AG09319 (cell line): Measurements from ENCODE around the gene MCOLN3.

Experiments
- DNase-seq: peaks from one replicate; pipeline ENCODE4 v3.0.0-alpha.2; 2010; ENCODE audit warnings: low read depth; ENCODE audit errors: extremely low read depth
- TF ChIP-seq, protein P1 (sequence below): IDR thresholded peaks from 2 replicates; pipeline ENCODE4 v1.5.1; 2011; ENCODE audit warnings: low read depth, mild to moderate bottlenecking, inconsistent platforms, low read length, moderate library complexity

Gene MCOLN3

GRCh38 chr1:85062425-85063026 is 14.2 kb upstream of the MCOLN3 start:
- TF ChIP-seq, protein P1, sequence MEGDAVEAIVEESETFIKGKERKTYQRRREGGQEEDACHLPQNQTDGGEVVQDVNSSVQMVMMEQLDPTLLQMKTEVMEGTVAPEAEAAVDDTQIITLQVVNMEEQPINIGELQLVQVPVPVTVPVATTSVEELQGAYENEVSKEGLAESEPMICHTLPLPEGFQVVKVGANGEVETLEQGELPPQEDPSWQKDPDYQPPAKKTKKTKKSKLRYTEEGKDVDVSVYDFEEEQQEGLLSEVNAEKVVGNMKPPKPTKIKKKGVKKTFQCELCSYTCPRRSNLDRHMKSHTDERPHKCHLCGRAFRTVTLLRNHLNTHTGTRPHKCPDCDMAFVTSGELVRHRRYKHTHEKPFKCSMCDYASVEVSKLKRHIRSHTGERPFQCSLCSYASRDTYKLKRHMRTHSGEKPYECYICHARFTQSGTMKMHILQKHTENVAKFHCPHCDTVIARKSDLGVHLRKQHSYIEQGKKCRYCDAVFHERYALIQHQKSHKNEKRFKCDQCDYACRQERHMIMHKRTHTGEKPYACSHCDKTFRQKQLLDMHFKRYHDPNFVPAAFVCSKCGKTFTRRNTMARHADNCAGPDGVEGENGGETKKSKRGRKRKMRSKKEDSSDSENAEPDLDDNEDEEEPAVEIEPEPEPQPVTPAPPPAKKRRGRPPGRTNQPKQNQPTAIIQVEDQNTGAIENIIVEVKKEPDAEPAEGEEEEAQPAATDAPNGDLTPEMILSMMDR: no peak

GRCh38 chr1:85061711-85062424 is 13.6 kb upstream of the MCOLN3 start:
- TF ChIP-seq, protein P1: no peak
- DNase-seq: peak; percentile 95

More at GRCh38 chr1:85062425-85063026, 14.2 kb upstream of the MCOLN3 start:
- DNase-seq: no peak

- TF ChIP-seq, protein P1: no peak
- no peak for DNase-seq
These were observed 11.7 kb upstream of the MCOLN3 start for GRCh38 chr1:85060038-85060437.

GRCh38 chr1:85059563-85059962 is 11.3 kb upstream of the MCOLN3 start:
- DNase-seq: no peak
- TF ChIP-seq, protein P1: no peak

- DNase-seq: no peak
- TF ChIP-seq, protein P1: no peak
These were observed 10.5 kb upstream of the MCOLN3 start for GRCh38 chr1:85058786-85059185.

DNA sequence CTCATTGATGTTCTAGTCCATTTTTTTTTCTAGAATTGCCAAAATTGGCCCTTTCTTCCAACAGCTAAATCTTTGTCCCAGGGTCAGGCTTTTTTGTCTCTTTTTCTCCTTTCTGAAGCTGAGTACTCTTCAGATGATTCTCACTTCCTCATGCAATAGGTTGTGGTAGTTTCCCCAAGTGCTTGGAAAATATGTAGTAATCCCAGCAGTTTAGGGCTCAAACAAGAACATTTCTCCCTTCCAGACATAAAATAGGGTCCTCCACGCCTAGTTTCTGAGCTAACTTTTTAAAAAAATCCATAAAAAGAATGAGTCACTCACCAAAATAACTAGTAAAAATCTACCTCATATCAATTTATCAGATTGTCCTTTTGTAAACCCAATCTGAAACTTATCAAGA is 10.0 kb upstream of the MCOLN3 start:
- TF ChIP-seq, protein P1: no peak
- DNase-seq: no peak

- TF ChIP-seq, protein P1: no peak
- no peak for DNase-seq
These were observed 6.4 kb upstream of the MCOLN3 start for GRCh38 chr1:85054664-85055063.
